ENCODE results near the gene ELFN2.
"Not testable (repeated sequence)": the region's sequence is repeated elsewhere in the genome, so short reads cannot be mapped to it uniquely, and the experiment has no call there.

The ELFN2 gene

GRCh38 chr22:37427135-37427710 is at the start of gene ELFN2:
Gene ELFN2 (minus strand): TSS chr22:37427479. CDS start chr22:37375534, 51,945 bp downstream.
- in situ Hi-C loops (cut with MboI; ENCODE audit: low sequenced_read_pairs), result no loop called here
- H3K4me1 ChIP-seq, result peaks cover 16% of the 10 kb centered on the region
- no peaks in the 10 kb centered on the region; the same call in 1 of the 2 replicates for H3K9me3 ChIP-seq
- H3K4me3 ChIP-seq, result peak within 1 kb of the TSS; percentile 45
- peak in 1 of 2 experiments; percentile 61 for DNase-seq (ENCODE audit: low spot score in 2 of 2)
- H3K27me3 ChIP-seq (ENCODE audit: low read depth), result no peaks in the 10 kb centered on the region
- no peaks in the 10 kb centered on the region for H3K36me3 ChIP-seq (replicated peaks)

- in situ Hi-C loops (cut with MboI; ENCODE audit: low sequenced_read_pairs), result no loop called here
- peaks cover 57% of the 10 kb centered on the region for H3K36me3 ChIP-seq (replicated peaks)
- H3K27me3 ChIP-seq (ENCODE audit: low read depth), result no peaks in the 10 kb centered on the region
- H3K9me3 ChIP-seq, result no peaks in the 10 kb centered on the region
- no peak overlapping the region for H3K4me3 ChIP-seq
- H3K4me1 ChIP-seq, result no peaks in the 10 kb centered on the region
- DNase-seq (ENCODE audit: low spot score in 2 of 2), result no peak
These were observed 49.4 kb upstream of the ELFN2 start for GRCh38 chr22:37476389-37477329.

GRCh38 chr22:37474447-37475090 is 47.3 kb upstream of the ELFN2 start:
- no peak for DNase-seq (ENCODE audit: low spot score in 2 of 2)
- no peaks in the 10 kb centered on the region for H3K9me3 ChIP-seq
- H3K27me3 ChIP-seq (ENCODE audit: low read depth), result no peaks in the 10 kb centered on the region
- no peak overlapping the region for H3K4me3 ChIP-seq
- in situ Hi-C loops (cut with MboI; ENCODE audit: low sequenced_read_pairs), result no loop called here
- no peaks in the 10 kb centered on the region for H3K4me1 ChIP-seq
- H3K36me3 ChIP-seq (replicated peaks), result peaks cover 50% of the 10 kb centered on the region

- Histone ChIP-seq H3K4me3 (no peak overlapping the region), H3K4me1 (no peaks in the 10 kb centered on the region), H3K36me3 (replicated peaks) (peaks cover 44% of the 10 kb centered on the region), H3K27me3 (ENCODE audit: low read depth) (no peaks in the 10 kb centered on the region), H3K9me3 (no peaks in the 10 kb centered on the region)
- no peak for DNase-seq (ENCODE audit: low spot score in 2 of 2)
- in situ Hi-C loops (cut with MboI; ENCODE audit: low sequenced_read_pairs), result no loop called here
These were observed 46.2 kb upstream of the ELFN2 start for GRCh38 chr22:37473437-37473946.

GRCh38 chr22:37472418-37473006 is 45.2 kb upstream of the ELFN2 start:
- no peaks in the 10 kb centered on the region for H3K27me3 ChIP-seq (ENCODE audit: low read depth)
- in situ Hi-C loops (cut with MboI; ENCODE audit: low sequenced_read_pairs), result no loop called here

GRCh38 chr22:37471727-37472417 is 44.6 kb upstream of the ELFN2 start:
- H3K36me3 ChIP-seq (replicated peaks), result peaks cover 31% of the 10 kb centered on the region
- no peak for DNase-seq (ENCODE audit: low spot score in 2 of 2)
- no peaks in the 10 kb centered on the region for H3K4me1 ChIP-seq
- no peaks in the 10 kb centered on the region for H3K9me3 ChIP-seq
- in situ Hi-C loops (cut with MboI; ENCODE audit: low sequenced_read_pairs), result no loop called here
- H3K4me3 ChIP-seq, result no peak overlapping the region
- no peaks in the 10 kb centered on the region for H3K27me3 ChIP-seq (ENCODE audit: low read depth)

More at GRCh38 chr22:37472418-37473006, 45.2 kb upstream of the ELFN2 start:
- H3K36me3 ChIP-seq (replicated peaks), result peaks cover 35% of the 10 kb centered on the region
- no peak overlapping the region for H3K4me3 ChIP-seq
- no peaks in the 10 kb centered on the region for H3K9me3 ChIP-seq
- no peaks in the 10 kb centered on the region for H3K4me1 ChIP-seq
- DNase-seq (ENCODE audit: low spot score in 2 of 2), result peak in 1 of 2 experiments; percentile 64

- Histone ChIP-seq H3K36me3 (replicated peaks) (peaks cover 26% of the 10 kb centered on the region), H3K9me3 (no peaks in the 10 kb centered on the region), H3K4me3 (no peak overlapping the region), H3K27me3 (ENCODE audit: low read depth) (no peaks in the 10 kb centered on the region), H3K4me1 (no peaks in the 10 kb centered on the region)
- no peak for DNase-seq (ENCODE audit: low spot score in 2 of 2)
- in situ Hi-C loops (cut with MboI; ENCODE audit: low sequenced_read_pairs), result no loop called here
These were observed 42.8 kb upstream of the ELFN2 start for GRCh38 chr22:37470087-37470445.

- H3K27me3 ChIP-seq (ENCODE audit: low read depth), result no peaks in the 10 kb centered on the region
- in situ Hi-C loops (cut with MboI; ENCODE audit: low sequenced_read_pairs), result no loop called here
- no peak for DNase-seq (ENCODE audit: low spot score in 2 of 2)
- H3K36me3 ChIP-seq (replicated peaks), result peaks cover 26% of the 10 kb centered on the region
- H3K4me3 ChIP-seq, result no peak overlapping the region
- H3K4me1 ChIP-seq, result no peaks in the 10 kb centered on the region
- H3K9me3 ChIP-seq, result no peaks in the 10 kb centered on the region
These were observed 42.3 kb upstream of the ELFN2 start for GRCh38 chr22:37469416-37470086.

- H3K4me1 ChIP-seq; H3K4me3 ChIP-seq; in situ Hi-C loops (cut with MboI; ENCODE audit: low sequenced_read_pairs); H3K27me3 ChIP-seq (ENCODE audit: low read depth); DNase-seq (ENCODE audit: low spot score in 2 of 2); H3K9me3 ChIP-seq: not testable (repeated sequence)
- H3K36me3 ChIP-seq (replicated peaks), result peaks cover 16% of the 10 kb centered on the region
These were observed 41.0 kb upstream of the ELFN2 start for GRCh38 chr22:37468201-37468695.

GRCh38 chr22:37467391-37467955 is 40.2 kb upstream of the ELFN2 start:
- no peak overlapping the region for H3K4me3 ChIP-seq
- no peak for DNase-seq (ENCODE audit: low spot score in 2 of 2)
- no peaks in the 10 kb centered on the region for H3K9me3 ChIP-seq
- H3K36me3 ChIP-seq (replicated peaks), result peaks cover 10% of the 10 kb centered on the region
- no peaks in the 10 kb centered on the region for H3K27me3 ChIP-seq (ENCODE audit: low read depth)
- in situ Hi-C loops (cut with MboI; ENCODE audit: low sequenced_read_pairs), result no loop called here
- H3K4me1 ChIP-seq, result no peaks in the 10 kb centered on the region

GRCh38 chr22:37464181-37464580 is 36.9 kb upstream of the ELFN2 start:
- H3K9me3 ChIP-seq, result no peaks in the 10 kb centered on the region
- H3K4me1 ChIP-seq, result no peaks in the 10 kb centered on the region
- DNase-seq (ENCODE audit: low spot score in 2 of 2), result no peak
- H3K4me3 ChIP-seq, result no peak overlapping the region
- no peaks in the 10 kb centered on the region for H3K27me3 ChIP-seq (ENCODE audit: low read depth)
- H3K36me3 ChIP-seq (replicated peaks), result peaks cover 3% of the 10 kb centered on the region; the same call in 1 of the 2 replicates
- in situ Hi-C loops (cut with MboI; ENCODE audit: low sequenced_read_pairs), result no loop called here

- DNase-seq (ENCODE audit: low spot score in 2 of 2), result peak; percentile 30 to 67
- Histone ChIP-seq H3K36me3 (replicated peaks) (no peaks in the 10 kb centered on the region; the same call in 1 of the 2 replicates), H3K4me3 (no peak overlapping the region), H3K27me3 (ENCODE audit: low read depth) (no peaks in the 10 kb centered on the region), H3K9me3 (no peaks in the 10 kb centered on the region), H3K4me1 (no peaks in the 10 kb centered on the region)
- in situ Hi-C loops (cut with MboI; ENCODE audit: low sequenced_read_pairs), result no loop called here
These were observed 35.7 kb upstream of the ELFN2 start for GRCh38 chr22:37462983-37463382.
